Measurements from ENCODE around the gene PNPLA6.

Gene PNPLA6

GRCh38 chr19:7605490-7606222 is 70.1 kb downstream of the PNPLA6 start:
- peak; percentile 93 for DNase-seq (ENCODE audit: extremely low spot score)
- POLR2A ChIA-PET, result interaction anchor here (1.0 to 1.6 kb wide), 4 partner anchors 8 to 71 kb away, joined by 3 to 9 read pairs (median 4); partner anchors contain the start of genes CAMSAP3, PET100, PNPLA6 and XAB2
- TF ChIP-seq ELF4 (IDR thresholded peaks at IDR 0.05), result no peak
- TF ChIP-seq, protein P1, sequence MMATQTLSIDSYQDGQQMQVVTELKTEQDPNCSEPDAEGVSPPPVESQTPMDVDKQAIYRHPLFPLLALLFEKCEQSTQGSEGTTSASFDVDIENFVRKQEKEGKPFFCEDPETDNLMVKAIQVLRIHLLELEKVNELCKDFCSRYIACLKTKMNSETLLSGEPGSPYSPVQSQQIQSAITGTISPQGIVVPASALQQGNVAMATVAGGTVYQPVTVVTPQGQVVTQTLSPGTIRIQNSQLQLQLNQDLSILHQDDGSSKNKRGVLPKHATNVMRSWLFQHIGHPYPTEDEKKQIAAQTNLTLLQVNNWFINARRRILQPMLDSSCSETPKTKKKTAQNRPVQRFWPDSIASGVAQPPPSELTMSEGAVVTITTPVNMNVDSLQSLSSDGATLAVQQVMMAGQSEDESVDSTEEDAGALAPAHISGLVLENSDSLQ (IDR thresholded peaks at IDR 0.05), result peak; percentile 99
- TF ChIP-seq SP1 (IDR thresholded peaks at IDR 0.05), result 0 out of 2 replicates have a peak, but pooled peaks have one; percentile 35
- 0 out of 2 replicates have a peak, but pooled peaks have one; percentile 14 for TF ChIP-seq HDGF (IDR thresholded peaks at IDR 0.05; ENCODE audit: borderline replicate concordance)
- no peak for TF ChIP-seq TARDBP (IDR thresholded peaks at IDR 0.05)
- CTCF ChIA-PET, result interaction anchor here (0.6 to 1.6 kb wide), 5 partner anchors 9 to 734 kb away, joined by 3 to 6 read pairs (median 4); partner anchors contain the start of gene TRAPPC5

DNA sequence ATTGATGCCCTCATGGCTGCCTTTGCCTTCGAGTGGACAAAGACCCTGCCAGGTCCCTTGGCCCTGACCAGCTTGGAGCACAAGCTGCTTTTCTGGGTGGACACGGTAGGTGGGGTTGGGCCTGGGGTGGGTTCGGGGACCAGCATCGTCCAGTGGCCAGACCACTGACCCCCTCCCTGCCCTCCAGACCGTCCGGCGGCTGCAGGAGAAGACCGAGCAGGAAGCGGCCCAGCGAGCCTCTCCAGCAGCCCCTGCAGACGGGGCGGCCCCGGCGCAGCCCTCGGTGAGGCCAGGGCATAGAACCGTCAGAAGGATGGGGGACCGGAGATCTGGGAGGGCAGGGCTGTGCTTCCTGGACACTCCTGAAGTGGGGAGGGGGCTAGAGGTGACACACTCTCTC is 70.8 kb downstream of the PNPLA6 start:
- TF ChIP-seq L3MBTL2 (conservative IDR thresholded peaks at IDR 0.05) (no peak), ARNT (IDR thresholded peaks at IDR 0.05) (no peak), CTBP1 (IDR thresholded peaks at IDR 0.05; ENCODE audit: borderline replicate concordance) (no peak), NFRKB (IDR thresholded peaks at IDR 0.05) (no peak), SP1 (IDR thresholded peaks at IDR 0.05) (no peak), BHLHE40 (IDR thresholded peaks at IDR 0.05; ENCODE audit: borderline replicate concordance) (no peak), SUZ12 (IDR thresholded peaks at IDR 0.05) (no peak), ZNF384 (IDR thresholded peaks at IDR 0.05) (no peak), ELF4 (IDR thresholded peaks at IDR 0.05) (no peak), HDGF (IDR thresholded peaks at IDR 0.05; ENCODE audit: borderline replicate concordance) (no peak), FOXM1 (IDR thresholded peaks at IDR 0.05; ENCODE audit: borderline replicate concordance) (no peak), FOXK2 (IDR thresholded peaks at IDR 0.05) (no peak), LEF1 (IDR thresholded peaks at IDR 0.05; ENCODE audit: borderline replicate concordance) (no peak), TARDBP (IDR thresholded peaks at IDR 0.05) (no peak), FOXA1 (IDR thresholded peaks at IDR 0.05) (no peak)
- TF ChIP-seq, protein P1 (IDR thresholded peaks at IDR 0.05), result no peak
- POLR2A ChIA-PET, result interaction anchor here (1.0 to 1.6 kb wide), 4 partner anchors 9 to 71 kb away, joined by 3 to 9 read pairs (median 4); partner anchors contain the start of genes CAMSAP3, PET100, PNPLA6 and XAB2
- CTCF ChIA-PET, result interaction anchor here (1.6 kb wide), 1 partner anchor 38 kb away, joined by 6 read pairs; no protein-coding TSS in a partner anchor
- DNase-seq (ENCODE audit: extremely low spot score), result no peak

GRCh38 chr19:7607212-7607873 is 71.8 kb downstream of the PNPLA6 start:
- no peak for DNase-seq (ENCODE audit: extremely low spot score)
- ChIA-PET POLR2A (interaction anchor here (0.6 to 1.0 kb wide), 2 partner anchors 22 to 88 kb away, joined by 3 read pairs; partner anchors contain the start of genes PET100 and XAB2), CTCF (interaction anchor here (0.6 kb wide), 1 partner anchor 35 kb away, joined by 3 read pairs; no protein-coding TSS in a partner anchor)
- TF ChIP-seq FOXK2 (IDR thresholded peaks at IDR 0.05) (no peak), FOXA1 (IDR thresholded peaks at IDR 0.05) (no peak), ARNT (IDR thresholded peaks at IDR 0.05) (no peak), ZNF384 (IDR thresholded peaks at IDR 0.05) (no peak), NFRKB (IDR thresholded peaks at IDR 0.05) (no peak), BHLHE40 (IDR thresholded peaks at IDR 0.05; ENCODE audit: borderline replicate concordance) (no peak), SP1 (IDR thresholded peaks at IDR 0.05) (no peak), HDGF (IDR thresholded peaks at IDR 0.05; ENCODE audit: borderline replicate concordance) (no peak), ELF4 (IDR thresholded peaks at IDR 0.05) (no peak), TARDBP (IDR thresholded peaks at IDR 0.05) (no peak), CTBP1 (IDR thresholded peaks at IDR 0.05; ENCODE audit: borderline replicate concordance) (no peak), L3MBTL2 (conservative IDR thresholded peaks at IDR 0.05) (no peak), LEF1 (IDR thresholded peaks at IDR 0.05; ENCODE audit: borderline replicate concordance) (no peak), SUZ12 (IDR thresholded peaks at IDR 0.05) (no peak)
- TF ChIP-seq, protein P1 (IDR thresholded peaks at IDR 0.05), result no peak

- no peak for DNase-seq (ENCODE audit: extremely low spot score)
- CTCF ChIA-PET, result no interaction called here
- TF ChIP-seq LEF1 (IDR thresholded peaks at IDR 0.05; ENCODE audit: borderline replicate concordance), result no peak
- no peak for TF ChIP-seq ELF4 (IDR thresholded peaks at IDR 0.05)
- POLR2A ChIA-PET, result interaction anchor here (0.6 to 1.8 kb wide), 4 partner anchors 10 to 89 kb away, joined by 3 to 9 read pairs (median 3); partner anchors contain the start of genes PET100 and XAB2
Measured at GRCh38 chr19:7607874-7608560, 72.5 kb downstream of the PNPLA6 start.

- ChIA-PET CTCF (no interaction called here), POLR2A (no interaction called here)
- DNase-seq (ENCODE audit: extremely low spot score), result no peak
- no peak for TF ChIP-seq FOXM1 (IDR thresholded peaks at IDR 0.05; ENCODE audit: borderline replicate concordance)
- TF ChIP-seq FOXA1 (IDR thresholded peaks at IDR 0.05), result no peak
- TF ChIP-seq TARDBP (IDR thresholded peaks at IDR 0.05), result no peak
- no peak for TF ChIP-seq ELF4 (IDR thresholded peaks at IDR 0.05)
- no peak for TF ChIP-seq FOXK2 (IDR thresholded peaks at IDR 0.05)
Measured at GRCh38 chr19:7610491-7611240, 75.1 kb downstream of the PNPLA6 start.
